Stimulated activated CD8-positive, alpha-beta memory T cell treated with anti-CD3 and anti-CD28 coated beads, Interleukin-4, amount 100 ng/mL, for 1 hour (primary cell): ENCODE data around the gene AREG.
"Not testable (repeated sequence)": the region's sequence is repeated elsewhere in the genome, so short reads cannot be mapped to it uniquely, and the experiment has no call there.

Experiments used
- DNase-seq, 2 donors: peaks; one replicate each; pipeline ENCODE4 v3.0.0-alpha.2; 2020; ENCODE audit warnings: low read depth in 2 of 2, low spot score in 1 of 2

Gene AREG, protein sequence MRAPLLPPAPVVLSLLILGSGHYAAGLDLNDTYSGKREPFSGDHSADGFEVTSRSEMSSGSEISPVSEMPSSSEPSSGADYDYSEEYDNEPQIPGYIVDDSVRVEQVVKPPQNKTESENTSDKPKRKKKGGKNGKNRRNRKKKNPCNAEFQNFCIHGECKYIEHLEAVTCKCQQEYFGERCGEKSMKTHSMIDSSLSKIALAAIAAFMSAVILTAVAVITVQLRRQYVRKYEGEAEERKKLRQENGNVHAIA

DNA sequence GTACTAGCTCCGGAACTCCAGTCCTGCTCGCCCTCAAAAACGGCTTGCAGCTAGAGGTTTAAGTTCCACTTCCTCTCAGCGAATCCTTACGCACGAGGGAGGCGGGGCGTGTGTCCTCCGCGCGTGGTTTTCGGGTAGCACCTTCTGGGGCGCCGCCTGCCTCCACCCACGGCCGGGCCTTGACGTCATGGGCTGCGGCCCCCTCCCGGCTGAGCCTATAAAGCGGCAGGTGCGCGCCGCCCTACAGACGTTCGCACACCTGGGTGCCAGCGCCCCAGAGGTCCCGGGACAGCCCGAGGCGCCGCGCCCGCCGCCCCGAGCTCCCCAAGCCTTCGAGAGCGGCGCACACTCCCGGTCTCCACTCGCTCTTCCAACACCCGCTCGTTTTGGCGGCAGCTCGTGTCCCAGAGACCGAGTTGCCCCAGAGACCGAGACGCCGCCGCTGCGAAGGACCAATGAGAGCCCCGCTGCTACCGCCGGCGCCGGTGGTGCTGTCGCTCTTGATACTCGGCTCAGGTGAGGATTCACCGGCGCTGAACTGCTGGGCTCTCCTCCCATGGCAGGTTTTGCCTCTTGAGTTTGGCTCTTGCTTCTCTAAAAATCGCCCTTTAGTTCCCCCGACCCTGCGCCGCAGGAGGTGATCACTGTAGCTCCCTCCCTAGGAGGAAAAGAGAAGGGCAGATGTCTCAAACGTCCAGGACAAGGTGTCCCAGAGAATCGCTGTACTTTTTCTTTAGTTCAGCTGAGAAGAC is at the start of gene AREG:
TSS of gene AREG (plus strand) at position 246 of the 752 bp plus-strand sequence. CDS start at position 456, 210 bp downstream.
- DNase-seq = peak; percentile 70 to 83

DNA sequence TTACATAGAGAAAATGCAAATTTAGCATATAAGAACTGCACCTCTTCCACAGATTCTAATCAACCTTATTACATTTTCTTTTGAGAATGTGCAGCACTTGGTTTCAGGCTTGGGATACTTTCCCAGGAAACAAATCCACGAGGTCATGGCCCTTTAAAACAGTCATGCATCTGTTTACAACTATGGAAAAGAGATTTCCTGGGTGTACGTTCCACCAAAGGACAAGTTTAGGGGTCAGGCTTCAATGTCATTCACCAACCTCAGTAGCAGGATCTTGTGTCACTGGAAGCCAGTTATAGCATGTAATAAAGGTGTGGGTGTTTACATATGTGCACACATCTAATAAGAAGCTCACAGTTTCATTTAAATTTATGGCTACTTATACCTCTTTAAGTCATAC is 49.3 kb upstream of the AREG start:
- no peak for DNase-seq

DNA sequence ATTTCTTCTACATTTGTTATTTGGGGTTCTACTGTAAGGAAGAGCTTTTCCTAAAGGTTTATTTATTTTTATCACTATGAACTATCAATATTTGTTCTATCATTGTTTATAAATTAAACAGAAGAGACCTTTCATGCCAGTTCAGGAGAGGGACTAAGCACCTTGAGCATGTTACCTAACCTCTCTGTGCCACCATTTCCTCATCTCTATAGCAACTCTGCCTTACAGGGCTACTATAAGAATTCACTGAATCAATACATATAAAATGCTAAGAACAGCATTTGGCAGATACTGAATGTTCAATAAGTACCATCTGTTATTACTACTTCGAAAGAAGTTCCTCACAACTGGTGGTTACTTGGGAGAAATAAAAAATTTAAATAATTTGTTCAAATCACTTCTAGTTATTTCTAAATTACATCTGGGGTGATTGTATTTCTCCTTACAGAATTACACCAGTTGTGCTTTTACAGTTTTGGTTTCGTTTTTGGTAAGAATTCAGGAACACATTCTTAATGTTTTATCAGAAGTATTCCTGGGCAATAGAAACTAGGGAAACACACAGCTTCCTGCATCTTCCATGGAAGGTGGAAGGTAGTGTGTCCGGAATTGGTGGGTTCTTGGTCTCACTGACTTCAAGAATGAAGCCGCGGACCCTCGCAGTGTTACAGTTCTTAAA is 47.0 kb upstream of the AREG start:
- no peak for DNase-seq

DNA sequence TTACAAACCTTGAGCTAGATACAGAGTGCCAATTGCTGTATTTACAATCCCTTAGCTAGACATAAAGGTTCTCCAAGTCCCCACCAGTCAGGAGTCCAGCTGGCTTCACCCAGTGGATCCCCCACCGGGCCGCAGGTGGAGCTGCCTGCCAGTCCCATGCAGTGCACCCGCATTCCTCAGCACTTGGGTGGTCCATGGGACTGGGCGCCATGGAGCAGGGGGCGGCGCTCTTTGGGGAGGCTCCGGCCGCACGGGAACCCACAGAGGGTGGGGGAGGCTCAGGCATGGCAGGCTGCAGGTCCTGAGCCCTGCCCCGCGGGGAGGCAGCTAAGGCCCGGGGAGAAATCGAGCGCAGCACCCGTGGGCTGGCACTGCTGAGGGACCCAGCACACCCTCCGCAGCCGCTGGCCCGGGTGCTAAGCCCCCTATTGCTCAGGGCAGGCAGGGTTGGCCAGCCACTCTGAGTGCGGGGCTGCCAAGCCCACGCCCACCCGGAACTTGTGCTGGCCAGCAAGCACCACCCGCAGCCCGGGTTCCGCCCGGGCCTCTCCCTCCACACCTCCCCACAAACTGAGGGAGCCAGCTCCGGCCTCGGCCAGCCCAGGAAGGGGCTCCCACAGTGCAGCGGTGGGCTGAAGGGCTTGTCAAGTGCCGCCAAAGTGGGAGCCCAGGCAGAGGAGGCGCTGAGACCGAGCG is 45.9 kb upstream of the AREG start:
- DNase-seq = not testable (repeated sequence)

DNA sequence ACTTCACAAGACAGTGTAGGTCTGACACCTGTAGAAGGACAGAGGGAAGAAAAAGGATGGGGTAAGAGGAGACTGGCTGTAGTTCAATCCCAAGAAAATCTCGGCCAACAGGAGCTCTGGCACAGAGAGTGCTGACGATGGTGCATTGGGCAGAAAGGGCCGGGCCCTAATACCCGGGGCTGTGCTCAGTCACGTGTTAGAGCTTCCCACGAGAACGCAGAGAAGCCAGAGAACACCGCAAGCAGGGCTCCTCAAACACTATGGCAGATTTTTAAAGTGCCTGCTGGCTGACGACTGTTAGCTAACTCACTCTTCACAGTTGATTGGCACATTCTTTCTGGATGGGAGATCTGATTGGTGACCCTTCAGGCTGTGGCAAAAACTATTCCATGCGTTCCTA is 44.5 kb upstream of the AREG start:
- DNase-seq = no peak

DNA sequence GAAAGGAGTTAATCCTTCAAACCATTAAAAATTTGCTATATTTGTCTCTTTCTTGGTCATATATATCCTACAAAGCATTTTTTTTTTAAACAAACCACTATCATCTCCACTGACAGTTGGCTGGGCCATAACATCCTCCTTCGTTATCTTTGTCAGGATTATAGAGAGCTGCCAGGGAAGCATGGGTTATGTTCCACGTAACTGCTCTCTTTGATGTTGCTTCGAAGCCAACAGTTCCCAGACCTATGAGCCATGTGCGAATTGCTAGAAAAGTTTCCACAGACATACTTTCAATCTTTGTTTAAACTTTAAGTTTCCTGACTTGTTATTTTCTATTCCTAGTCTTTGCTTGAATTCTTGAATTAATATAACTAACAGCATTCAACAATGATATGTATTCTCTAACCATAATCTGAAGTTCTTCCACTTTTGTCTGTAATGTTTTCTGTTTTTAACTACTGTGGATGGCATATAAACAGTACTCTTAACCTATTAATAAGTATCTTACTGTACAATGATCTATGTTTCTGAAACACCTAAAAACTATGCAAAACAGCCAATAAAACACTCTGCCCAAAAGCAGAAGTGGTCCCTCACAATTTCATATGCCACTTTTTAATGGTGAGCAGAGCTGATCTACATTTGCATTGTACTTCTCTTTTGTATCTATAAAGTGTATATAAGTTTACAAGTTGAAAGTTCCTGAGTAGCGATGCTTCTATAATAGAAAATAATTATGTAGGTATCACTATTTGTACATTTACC is 42.1 kb upstream of the AREG start:
- no peak for DNase-seq

DNA sequence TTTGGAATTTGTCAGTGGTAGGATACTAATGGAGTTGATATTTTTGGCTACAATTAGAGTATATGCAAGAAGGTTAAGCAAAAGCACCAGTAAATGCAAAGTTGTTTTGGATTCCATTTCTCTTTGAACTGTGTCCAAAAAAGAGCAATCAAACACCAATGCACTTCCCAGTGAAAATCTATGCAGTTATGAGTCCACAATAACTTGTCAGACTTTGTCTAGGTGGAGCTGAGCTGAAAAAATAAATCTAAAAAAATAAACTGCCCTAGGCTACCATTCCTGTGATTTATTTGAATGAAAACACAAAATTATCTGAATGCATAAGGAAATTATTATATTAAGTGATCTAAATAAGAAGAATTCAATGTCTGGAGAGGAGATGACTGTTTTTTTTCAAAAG is 37.0 kb upstream of the AREG start:
- no peak for DNase-seq

DNA sequence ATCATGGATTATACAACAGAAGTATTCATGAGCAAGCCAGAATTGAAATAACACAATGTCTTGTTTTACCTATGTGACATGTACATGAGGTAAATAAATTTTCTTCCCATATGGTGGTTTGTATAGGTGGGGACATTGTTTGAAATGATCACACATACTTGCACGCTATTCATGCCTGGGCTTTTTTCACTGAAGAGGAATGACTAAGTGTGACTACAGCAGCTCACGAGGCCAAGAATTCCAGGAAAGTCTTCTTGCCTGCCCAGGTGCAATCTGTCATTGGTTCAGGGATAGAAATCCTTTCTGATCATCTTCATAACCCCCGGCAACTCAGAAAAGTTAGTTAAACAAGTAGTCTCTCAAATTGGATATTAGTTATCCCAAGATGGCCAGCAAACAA is 36.3 kb upstream of the AREG start:
- DNase-seq = no peak

DNA sequence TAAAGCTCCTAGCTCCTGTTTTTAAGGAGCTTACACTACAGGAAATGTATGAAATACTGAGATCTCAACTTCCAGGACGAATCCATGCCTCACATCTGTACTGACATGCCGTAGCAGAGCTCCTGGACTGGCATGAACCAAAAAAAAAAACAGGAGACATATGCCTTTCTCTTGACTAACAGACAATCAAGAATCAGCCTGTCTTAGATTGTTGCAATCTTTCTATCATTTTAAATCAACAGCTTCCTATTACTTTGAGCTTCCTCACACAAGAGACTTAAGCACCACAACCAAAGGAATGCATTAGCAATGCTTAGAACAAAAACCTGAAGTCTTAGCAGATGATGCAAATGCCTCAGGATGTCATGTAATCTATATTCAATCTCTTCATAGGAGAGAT is 34.7 kb upstream of the AREG start:
- no peak for DNase-seq

DNA sequence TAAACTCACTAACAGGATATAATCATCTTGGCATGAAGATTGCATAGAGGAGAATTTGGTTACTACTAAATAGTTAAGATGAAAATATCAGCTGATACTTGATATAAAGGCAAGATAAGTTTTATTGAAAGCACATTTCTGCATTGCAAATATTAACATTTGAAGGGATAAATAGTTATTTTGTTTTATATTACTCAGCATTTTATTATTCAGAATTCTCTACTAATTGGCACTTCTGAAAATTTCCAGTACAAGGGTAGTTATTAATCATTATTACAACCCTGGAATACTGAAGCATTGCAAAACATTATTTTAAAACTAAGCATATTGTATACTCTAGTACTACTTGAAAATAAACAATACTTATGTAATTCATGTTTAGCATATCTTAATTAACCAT is 32.7 kb upstream of the AREG start:
- no peak for DNase-seq

DNA sequence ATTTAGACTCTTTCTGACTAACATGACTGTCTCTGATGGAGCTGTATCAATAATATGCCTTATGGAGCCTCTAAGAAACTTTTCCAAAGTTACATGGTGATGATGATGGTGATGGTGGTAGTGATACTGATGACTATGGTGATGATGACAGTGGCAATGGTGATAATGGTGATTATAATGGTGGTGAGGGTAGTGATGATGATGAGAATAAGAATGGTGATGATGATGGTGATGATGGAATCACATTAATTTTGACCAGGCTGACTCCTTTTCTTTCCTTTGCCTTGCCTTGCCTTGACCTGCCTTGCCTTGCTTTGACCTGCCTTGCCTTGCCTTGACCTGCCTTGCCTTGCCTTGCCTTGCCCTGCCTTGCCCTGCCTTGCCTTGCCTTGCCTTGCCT is 31.7 kb upstream of the AREG start:
- DNase-seq = no peak

DNA sequence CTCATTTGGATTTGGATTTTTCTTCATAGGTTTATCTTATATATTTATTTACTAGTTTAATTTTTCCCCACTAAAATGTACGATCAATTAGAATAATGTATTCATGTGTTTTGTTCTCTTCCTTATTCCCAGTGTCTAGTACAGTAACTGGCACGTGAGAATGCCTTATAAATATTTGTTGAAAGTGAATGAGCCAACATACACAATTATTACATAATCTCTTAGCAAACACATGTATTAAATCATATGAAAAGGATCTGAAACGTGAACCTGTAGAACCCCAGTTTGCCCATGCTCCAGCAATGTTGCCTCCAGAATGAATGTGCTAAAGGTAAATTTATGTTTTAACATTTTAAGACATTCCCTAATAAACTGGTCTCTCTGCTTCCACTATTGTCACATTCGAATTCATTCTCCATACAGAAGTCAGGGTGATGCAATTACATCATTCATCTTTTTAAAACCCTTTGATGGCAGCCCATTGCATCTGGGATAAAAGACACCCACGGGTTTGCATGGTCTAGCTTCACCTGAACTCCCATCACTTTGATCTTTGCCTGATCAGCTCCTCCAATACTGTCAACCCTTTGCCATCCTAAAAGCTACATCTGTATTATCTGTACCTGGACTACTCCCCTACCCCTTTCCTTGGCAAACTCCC is 30.7 kb upstream of the AREG start:
- no peak for DNase-seq

DNA sequence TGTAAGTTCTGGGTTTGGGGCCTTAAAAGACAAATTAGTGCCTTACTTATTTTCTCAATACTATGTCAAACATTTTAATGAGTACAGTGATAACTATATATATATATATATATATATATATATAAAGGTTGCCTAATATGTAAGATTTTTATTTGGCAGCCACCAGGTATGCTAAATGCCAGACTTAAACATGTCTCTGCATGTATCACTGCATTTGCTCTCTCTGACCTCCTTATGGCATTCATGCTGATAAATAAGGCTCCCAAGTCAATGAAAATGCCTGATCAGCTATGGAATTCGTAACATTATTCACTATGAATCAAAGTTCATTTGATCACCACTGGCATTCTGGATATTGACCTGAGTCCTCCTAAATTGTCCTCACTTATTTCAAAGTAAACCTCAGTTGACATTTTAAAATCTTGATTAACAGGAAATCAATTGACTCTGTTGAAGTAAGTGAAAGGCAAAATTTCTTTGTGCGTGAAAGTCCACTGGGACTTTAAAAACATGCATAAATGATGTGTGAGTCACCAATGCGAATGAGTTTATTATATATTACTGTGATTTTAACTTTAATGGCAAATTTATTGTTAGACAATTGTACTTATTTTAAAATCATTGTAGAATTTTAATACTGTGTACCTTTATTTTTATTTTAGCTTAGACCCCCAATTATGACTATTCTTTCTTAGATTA is 29.2 kb upstream of the AREG start:
- no peak for DNase-seq

DNA sequence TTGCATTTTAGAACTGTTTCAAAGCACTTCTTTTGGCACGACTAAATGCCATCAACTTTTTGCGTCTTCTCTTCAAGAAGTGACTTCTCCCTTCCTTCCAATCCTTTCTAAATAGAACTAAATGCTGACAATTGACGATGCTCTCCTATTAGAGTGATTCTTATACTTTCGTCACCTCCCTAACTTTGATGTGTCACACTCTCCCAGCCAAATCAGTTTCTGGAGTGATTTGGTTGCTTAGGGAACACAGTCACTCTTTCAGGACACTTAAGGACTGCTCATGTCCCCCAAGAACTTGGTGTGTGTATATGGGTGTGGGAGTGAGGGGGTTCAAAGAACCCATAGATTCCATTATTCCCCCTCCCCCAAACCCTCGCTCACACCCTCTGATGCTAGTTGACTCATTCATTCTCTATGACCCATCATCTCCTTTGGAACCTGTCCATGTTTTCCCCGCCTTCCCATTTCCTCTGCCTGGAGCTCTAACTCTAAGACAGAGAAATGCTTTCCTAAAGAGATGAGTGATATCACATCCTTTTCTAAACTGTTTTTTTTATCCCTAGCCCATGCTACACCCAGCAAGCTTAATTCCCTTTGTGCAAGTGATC is 26.8 kb upstream of the AREG start:
- DNase-seq = no peak

DNA sequence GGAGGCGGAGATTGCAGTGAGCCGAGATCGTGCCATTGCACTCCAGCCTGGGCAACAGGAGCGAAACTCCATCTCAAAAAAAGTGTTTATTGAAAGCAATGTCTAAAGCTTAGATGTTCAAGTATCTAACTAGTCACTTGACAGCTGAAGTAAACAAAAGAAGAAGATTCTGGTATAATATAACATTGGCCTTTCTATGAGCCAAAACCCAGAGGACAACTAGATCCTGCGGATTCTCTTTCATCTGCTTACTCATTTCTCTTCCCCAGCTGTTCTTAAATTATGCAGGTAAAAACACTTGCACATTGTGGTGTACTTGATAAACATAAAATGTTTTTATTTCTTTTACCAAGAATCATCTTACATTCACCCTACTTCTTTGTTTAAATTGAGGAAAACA is 24.1 kb upstream of the AREG start:
- DNase-seq = no peak

DNA sequence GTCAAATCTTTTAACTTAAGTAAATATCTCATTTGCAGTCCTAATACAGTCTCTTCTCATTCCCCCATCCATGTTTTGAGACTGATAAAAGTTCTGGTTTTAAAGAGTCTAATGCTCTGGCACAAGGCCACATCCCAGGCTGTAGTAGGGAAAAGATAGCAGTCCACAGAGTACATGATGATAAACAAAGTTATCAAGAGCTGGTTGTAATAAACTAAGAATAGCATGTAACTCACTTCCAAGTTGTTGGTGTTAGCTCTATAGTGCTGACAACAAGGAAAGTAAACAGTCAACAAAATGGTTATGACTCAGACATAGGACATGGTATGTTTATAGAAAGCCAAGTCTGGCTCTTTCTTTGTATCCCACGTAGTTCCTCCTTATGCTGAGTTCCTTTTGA is 21.8 kb upstream of the AREG start:
- no peak for DNase-seq

DNA sequence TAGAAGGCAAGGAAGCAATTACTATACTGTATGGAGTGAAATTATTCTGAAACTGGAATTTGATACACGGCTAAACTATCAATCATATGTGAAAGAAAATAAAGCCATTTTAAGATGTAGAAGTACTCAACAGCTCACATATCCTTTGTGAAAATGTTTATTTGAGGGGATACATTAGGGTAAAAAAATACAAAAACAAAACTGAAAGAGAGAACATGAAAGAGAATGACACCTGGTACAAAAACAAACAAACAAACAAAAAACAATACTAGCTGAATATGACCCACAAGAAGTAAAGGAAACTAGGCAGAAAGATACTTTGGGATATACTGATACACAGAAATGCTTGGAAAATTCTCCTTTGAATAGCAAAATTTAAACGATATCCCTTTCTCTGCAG is 20.8 kb upstream of the AREG start:
- no peak for DNase-seq

DNA sequence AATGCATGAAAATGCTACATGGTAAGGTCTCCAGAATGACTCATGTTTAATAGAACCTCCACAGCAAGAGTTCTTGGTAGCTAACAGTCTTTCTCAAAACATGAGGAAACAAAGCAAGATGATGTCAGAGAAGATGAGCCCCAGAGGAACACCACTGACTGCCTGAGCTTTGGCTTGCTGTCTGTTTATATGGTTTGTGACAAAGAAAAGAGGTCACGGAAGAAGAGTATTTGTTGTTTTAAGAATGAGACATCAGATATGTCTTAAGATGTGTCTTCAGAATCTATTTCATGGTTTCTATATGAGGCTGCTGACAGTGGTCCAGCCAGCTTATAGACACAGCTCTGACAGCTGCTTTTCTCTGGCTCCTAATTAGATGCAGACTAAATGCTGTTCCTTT is 18.8 kb upstream of the AREG start:
- DNase-seq = no peak

DNA sequence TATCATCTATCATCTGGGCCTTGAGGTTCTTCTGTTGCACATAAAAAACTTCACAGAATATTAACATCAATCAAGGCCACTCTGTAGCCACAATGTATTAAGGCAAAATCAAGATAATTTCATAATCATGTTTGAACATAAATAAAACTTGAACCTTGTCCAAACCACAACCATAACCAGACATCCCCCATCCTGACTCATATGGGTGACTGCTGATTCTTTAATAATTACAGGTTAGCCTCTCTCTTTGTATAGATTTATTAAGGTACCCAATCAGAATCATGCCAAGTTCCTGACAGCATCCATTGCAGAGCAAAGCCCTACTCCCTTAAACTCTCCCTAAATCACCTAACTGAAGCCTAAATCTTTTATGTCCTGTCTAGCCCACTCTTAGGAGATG is 16.7 kb upstream of the AREG start:
- DNase-seq = no peak
